GM19467 (cell line): ENCODE data around the gene CUL1.

Experiments used
- ATAC-seq: cut with Tn5 transposase; IDR thresholded peaks from one replicate; pipeline ENCODE4 v1.9.1; 2021; ENCODE audit warnings: mild to moderate bottlenecking, moderate library complexity; ENCODE audit not compliant: unreplicated experiment

CUL1 gene

DNA sequence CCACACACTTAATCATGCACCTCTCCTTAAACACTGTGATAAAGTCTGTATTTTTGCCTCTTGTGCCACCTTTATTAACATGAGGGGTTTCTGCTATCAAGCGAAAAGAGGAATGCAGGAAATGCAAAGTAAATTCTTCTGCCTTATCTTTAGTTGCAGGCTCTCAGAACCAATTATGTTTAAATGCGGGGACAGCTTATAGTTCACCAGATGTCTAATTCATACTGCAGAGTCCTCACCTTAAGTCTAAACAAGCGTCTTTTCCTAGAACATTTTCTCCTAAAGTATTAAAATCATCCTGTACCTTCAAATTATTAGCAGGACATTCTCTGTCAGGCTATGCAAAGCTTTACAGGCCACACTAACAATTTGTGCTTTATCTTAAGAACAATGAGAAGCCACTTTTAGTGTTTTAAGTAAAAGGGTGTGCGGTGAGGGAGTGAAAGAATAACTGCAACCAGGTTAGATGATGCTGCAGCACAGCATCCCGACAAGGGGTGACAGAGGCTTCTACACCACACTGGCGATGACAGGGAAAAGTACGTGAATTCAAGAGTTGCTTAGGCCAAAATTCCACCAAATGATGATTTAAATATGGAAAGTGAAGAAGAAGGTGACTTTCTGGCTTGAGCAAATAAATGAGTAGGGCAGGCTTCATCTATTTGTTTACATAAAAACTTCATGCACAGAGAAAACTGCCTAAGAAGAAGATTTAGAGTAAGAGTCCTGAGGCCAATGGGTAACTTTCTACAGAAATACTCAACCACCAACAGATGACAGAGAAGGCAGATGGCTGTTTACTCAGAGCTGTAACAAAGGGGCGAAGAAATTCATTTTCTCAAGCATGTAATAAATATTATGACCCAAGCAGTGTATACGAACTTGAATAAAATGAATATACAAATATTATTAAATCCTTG is 149.4 kb downstream of the CUL1 start:
- no peak for ATAC-seq

DNA sequence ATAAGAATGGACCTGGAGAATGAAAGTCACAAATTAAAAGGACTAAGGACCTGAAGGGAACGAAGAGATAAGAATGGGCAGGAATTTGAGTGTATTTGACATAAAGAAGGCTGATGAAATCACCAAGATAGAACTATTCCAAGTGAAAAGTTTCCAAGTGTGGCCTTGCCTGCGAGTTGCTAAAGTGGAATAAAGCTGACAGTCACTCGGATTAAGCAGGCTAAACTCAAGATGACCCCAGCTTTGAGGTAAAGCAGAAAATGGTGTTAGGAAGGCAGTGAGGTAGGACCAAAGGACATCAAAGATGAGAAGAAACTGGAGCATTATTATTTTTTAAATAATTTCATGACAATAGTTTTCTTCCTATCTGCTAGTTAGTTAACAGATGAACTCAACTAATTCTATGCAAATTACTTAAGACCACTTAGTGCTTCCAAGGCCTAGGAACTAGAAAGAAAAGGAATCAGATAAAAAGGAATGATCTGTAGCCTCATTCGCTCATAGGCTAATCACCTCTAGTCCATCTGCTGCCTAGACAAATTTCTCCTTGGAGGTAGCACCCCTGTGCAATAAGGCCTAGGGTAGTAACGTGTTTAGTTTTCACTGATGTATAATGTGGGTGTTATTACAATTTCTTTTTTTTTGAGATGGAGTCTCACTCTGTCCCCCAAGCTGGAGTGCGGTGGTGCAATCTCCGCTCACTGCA is 150.8 kb downstream of the CUL1 start:
- ATAC-seq, result no peak

DNA sequence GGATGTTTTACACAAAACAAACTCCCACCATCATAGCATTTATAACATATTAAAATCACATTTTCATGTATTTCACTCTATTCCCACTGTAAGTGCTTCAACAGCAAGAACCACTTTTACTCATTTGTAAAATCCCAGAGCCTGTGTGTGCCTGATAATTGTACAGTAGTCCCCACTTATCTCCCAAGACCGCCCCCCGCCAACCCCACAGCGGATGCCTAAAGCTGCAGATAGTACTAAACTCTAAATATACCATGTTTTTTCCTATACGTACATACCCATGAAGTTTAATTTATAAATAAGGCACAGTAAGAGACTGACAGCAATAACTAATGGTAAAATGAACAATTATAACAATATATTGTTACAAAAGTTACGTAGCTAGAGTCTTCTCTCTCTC is 151.9 kb downstream of the CUL1 start:
- no peak for ATAC-seq
